T-cell (primary cell): Measurements from ENCODE around the gene TMEM116. TPM values are rescaled to one million over a fixed set of nuclear protein-coding genes. Genes with fewer than 3 reads are reported as not detected.
"Not testable (repeated sequence)": the region's sequence is repeated elsewhere in the genome, so short reads cannot be mapped to it uniquely, and the experiment has no call there.

Experiments used
- ATAC-seq, 4 experiments: fragments of 200-7000 bp in 3 of 4; fragments of 150-1000 bp in 1 of 4; cut with Tn5 transposase; replicated peaks in 1 of 4; 1 replicate in 3 of 4; 2 replicates in 1 of 4; pipeline ENCODE4 v1.10.0; 2021; ENCODE audit warnings: moderate library complexity in 3 of 4, mild to moderate bottlenecking in 2 of 4, moderate number of reproducible peaks in 1 of 4
- CTCF ChIA-PET, 2 donors: fragments of 300-600 bp; sonication (Branson Sonifier 250); formaldehyde crosslinking; loops; one replicate each; lab custom pipeline; 2022; ENCODE audit warnings: antibody characterized with exemption in 2 of 2; lab: Charles Lee
- POLR2A ChIA-PET, 2 donors: fragments of 300-600 bp; sonication (Branson Sonifier 250); formaldehyde crosslinking; loops; one replicate each; lab custom pipeline; 2022; ENCODE audit warnings: antibody characterized with exemption in 2 of 2; lab: Charles Lee
- DNase-seq, 35 experiments: peaks; one replicate each; pipeline versions ENCODE4 v3.0.0 to v3.0.0-alpha.2; 2013 to 2023
- H3K27ac ChIP-seq: one replicate; pipeline ENCODE4 v1.5.1; 2013; ENCODE audit warnings: low read length
- H3K27me3 ChIP-seq, 2 experiments: replicated peaks in 1 of 2; 1 replicate in 1 of 2; 2 replicates in 1 of 2; pipeline versions ENCODE4 v1.6.1 to v1.7.0; 2013; ENCODE audit warnings: low read length in 1 of 2, mixed read lengths in 1 of 2; ENCODE audit not compliant: control insufficient read depth in 2 of 2, insufficient read depth in 2 of 2; ENCODE audit errors: extremely low read depth in 1 of 2
- H3K36me3 ChIP-seq, 2 donors: 1 replicate in 1 of 2; 2 replicates in 1 of 2; pipeline versions ENCODE4 v1.6.1 to v1.7.0; 2013; ENCODE audit warnings: low read length in 1 of 2; ENCODE audit not compliant: control insufficient read depth in 2 of 2, insufficient read depth in 1 of 2; ENCODE audit errors: extremely low read depth in 1 of 2
- H3K4me1 ChIP-seq, 2 experiments: 1 replicate in 1 of 2; 2 replicates in 1 of 2; pipeline versions ENCODE4 v1.6.1 to v1.7.0; 2013; ENCODE audit warnings: low read length in 2 of 2, mixed read lengths in 1 of 2; ENCODE audit not compliant: insufficient read depth in 2 of 2, control insufficient read depth in 1 of 2; ENCODE audit errors: extremely low read depth in 1 of 2
- H3K4me3 ChIP-seq, 2 donors: 1 replicate in 1 of 2; 2 replicates in 1 of 2; pipeline versions ENCODE4 v1.5.1 to v1.7.0; 2013; ENCODE audit warnings: mild to moderate bottlenecking in 2 of 2, low read length in 1 of 2, moderate library complexity in 1 of 2; ENCODE audit not compliant: control insufficient read depth in 1 of 2; ENCODE audit errors: extremely low read depth in 1 of 2
- H3K9me3 ChIP-seq: 2 replicates; pipeline ENCODE4 v1.7.0; 2013
- H3K27ac Mint-ChIP-seq, 2 donors: one replicate each; pipeline ENCODE4 v1.8.0; 2020 to 2021; ENCODE audit warnings: mild to moderate bottlenecking in 2 of 2, mixed read lengths in 2 of 2
- H3K27me3 Mint-ChIP-seq, 2 donors: one replicate each; pipeline ENCODE4 v1.8.0; 2021 to 2022; ENCODE audit warnings: mixed read lengths in 2 of 2
- H3K36me3 Mint-ChIP-seq: one replicate; pipeline ENCODE4 v1.8.0; 2021; ENCODE audit warnings: mixed read lengths
- H3K4me1 Mint-ChIP-seq, 3 donors: one replicate each; pipeline ENCODE4 v1.8.0; 2020 to 2022; ENCODE audit warnings: mixed read lengths in 3 of 3, mild to moderate bottlenecking in 1 of 3
- H3K4me3 Mint-ChIP-seq, 3 donors: one replicate each; pipeline ENCODE4 v1.8.0; 2020 to 2022; ENCODE audit warnings: mild to moderate bottlenecking in 3 of 3, mixed read lengths in 3 of 3, moderate library complexity in 3 of 3
- H3K9me3 Mint-ChIP-seq, 3 donors: one replicate each; pipeline ENCODE4 v1.8.0; 2020 to 2022; ENCODE audit warnings: mixed read lengths in 3 of 3
- WGBS: methylation state at CpG from one replicate; pipeline ENCODE4 v1.1.5; 2013; ENCODE audit warnings: missing lambda C conversion rate; ENCODE audit not compliant: insufficient coverage; 5-methylcytosine and 5-hydroxymethylcytosine counted together
- total RNA-seq, 35 experiments: library from RNA in 6 of 35; stranded (reverse) in 6 of 35; fragments of 120-200 nt in 1 of 35; gene quantifications; one replicate each; pipeline versions ENCODE4 v1.2.1 to v1.2.4 and lab custom pipeline; 2013 to 2026

Gene TMEM116
- total RNA-seq, 5 donors from 2014 or later (not counting 1 experiment from before 2014, with no cell fraction given), result 16.0 to 27.2 (median 25.8) TPM

GRCh38 chr12:112013601-112014402, 837 bp upstream of the TMEM116 start:
- Histone ChIP-seq H3K4me3 (peak overlapping the region; percentile 55 to 77), H3K36me3 (peaks cover 13 to 32% of the 10 kb centered on the region in 2 donors), H3K27me3 (no peaks in the 10 kb centered on the region), H3K4me1 (peaks cover 17 to 65% of the 10 kb centered on the region in 2 experiments), H3K27ac (peak overlapping the region; percentile 56), H3K9me3 (no peaks in the 10 kb centered on the region)
- Mint-ChIP-seq H3K27me3 (no peaks in the 10 kb centered on the region), H3K9me3 (peaks cover 0 to 7% (median 4%) of the 10 kb centered on the region in 3 donors), H3K4me3 (peak overlapping the region; percentile 89 to 95 (median 94)), H3K36me3 (peaks cover 35% of the 10 kb centered on the region), H3K27ac (peak overlapping the region; percentile 94 to 99), H3K4me1 (peaks cover 65 to 76% (median 71%) of the 10 kb centered on the region in 3 donors)
- under 1% methylated on average over 42 of the region's 54 CpGs for WGBS
- CTCF ChIA-PET, result interaction anchor here (0.6 to 2.4 kb wide), 27 partner anchors 8 to 562 kb away, joined by 3 to 60 read pairs (median 4); no protein-coding TSS in a partner anchor
- peak; percentile 41 to 52 (median 44) for ATAC-seq
- POLR2A ChIA-PET, result interaction anchor here (0.5 to 2.4 kb wide), 11 partner anchors 9 to 172 kb away, joined by 3 to 13 read pairs (median 4); partner anchors contain the start of genes MAPKAPK5 (in 1 of the 2) and TRAFD1 (in 1 of the 2)
- DNase-seq, result peak; percentile 39 to 84 (median 65)

DNA sequence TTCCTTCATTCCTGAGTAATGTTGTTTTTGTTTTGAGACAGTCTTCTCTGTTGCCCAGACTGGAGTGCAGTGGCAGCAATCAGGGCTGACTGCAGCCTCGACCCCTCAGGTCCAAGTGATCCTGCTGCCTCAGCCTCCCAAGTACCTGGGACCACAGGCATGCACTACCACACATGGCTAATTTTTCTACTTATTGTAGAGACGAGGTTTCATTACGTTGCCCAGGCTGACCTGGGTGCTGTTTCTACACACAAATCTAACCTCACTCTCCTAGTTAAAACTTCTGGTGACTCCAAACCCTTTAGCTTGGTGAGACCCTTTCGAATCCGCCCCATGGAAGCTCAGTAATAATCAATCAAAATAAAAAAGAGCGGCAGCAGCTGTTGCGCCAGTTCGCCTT, 1.3 kb downstream of the TMEM116 start:
- peak overlapping the region; percentile 89 to 95 (median 94) for H3K4me3 Mint-ChIP-seq
- DNase-seq (no peak), ATAC-seq (no peak)
- H3K27me3 Mint-ChIP-seq, result no peaks in the 10 kb centered on the region
- peak overlapping the region; percentile 49 to 77 for H3K4me3 ChIP-seq
- ChIA-PET POLR2A (interaction anchor here (0.5 to 1.9 kb wide), 7 partner anchors 9 to 415 kb away, joined by 3 to 6 read pairs (median 3); no protein-coding TSS in a partner anchor), CTCF (interaction anchor here (0.7 to 1.8 kb wide), 4 partner anchors 9 to 67 kb away, joined by 3 to 14 read pairs (median 6); no protein-coding TSS in a partner anchor)
- peaks cover 0 to 7% (median 4%) of the 10 kb centered on the region in 3 donors for H3K9me3 Mint-ChIP-seq
- peaks cover 23% of the 10 kb centered on the region for H3K36me3 Mint-ChIP-seq
- H3K4me1 Mint-ChIP-seq, result peaks cover 55 to 64% (median 58%) of the 10 kb centered on the region in 3 donors
- H3K9me3 ChIP-seq, result no peaks in the 10 kb centered on the region
- peak overlapping the region; percentile 98 for H3K27ac ChIP-seq
- H3K36me3 ChIP-seq, result peaks cover 9 to 18% of the 10 kb centered on the region in 2 donors
- H3K27ac Mint-ChIP-seq, result peak overlapping the region; percentile 99
- WGBS, result 72% methylated on average over 7 of the region's 8 CpGs
- H3K27me3 ChIP-seq, result no peaks in the 10 kb centered on the region
- peaks cover 15 to 60% of the 10 kb centered on the region in 2 experiments for H3K4me1 ChIP-seq

- Mint-ChIP-seq H3K4me3 (peak overlapping the region; percentile 89 to 95 (median 94)), H3K9me3 (peaks cover 0 to under 1% (median 0%) of the 10 kb centered on the region in 3 donors), H3K4me1 (peaks cover 57 to 64% (median 58%) of the 10 kb centered on the region in 3 donors), H3K36me3 (peaks cover 15% of the 10 kb centered on the region), H3K27ac (peak overlapping the region; percentile 99), H3K27me3 (no peaks in the 10 kb centered on the region)
- CTCF ChIA-PET, result no interaction called here
- DNase-seq, result no peak
- peak overlapping the region in 1 of 2 donors; percentile 3 for H3K4me3 ChIP-seq
- no peak for ATAC-seq
- POLR2A ChIA-PET, result interaction anchor here in 1 of 2 donors (0.6 kb wide), 1 partner anchor 11 kb away, joined by 9 read pairs; no protein-coding TSS in a partner anchor
- peaks cover 8 to 9% of the 10 kb centered on the region in 2 donors for H3K36me3 ChIP-seq
- no peaks in the 10 kb centered on the region for H3K27me3 ChIP-seq
- peaks cover 15 to 58% of the 10 kb centered on the region in 2 experiments for H3K4me1 ChIP-seq
- 94% methylated on average over 5 of the region's 8 CpGs for WGBS
- H3K27ac ChIP-seq, result peak overlapping the region; percentile 98
- no peaks in the 10 kb centered on the region for H3K9me3 ChIP-seq
These were observed 2.3 kb downstream of the TMEM116 start for GRCh38 chr12:112010415-112011344.

GRCh38 chr12:112009596-112009995, 3.4 kb downstream of the TMEM116 start:
- CTCF ChIA-PET, result interaction anchor here in 1 of 2 donors (0.7 kb wide), 1 partner anchor 1394 kb away, joined by 3 read pairs; no protein-coding TSS in a partner anchor
- H3K36me3 ChIP-seq, ATAC-seq, DNase-seq, H3K9me3 ChIP-seq, H3K9me3 Mint-ChIP-seq, H3K27ac ChIP-seq, H3K27me3 ChIP-seq, H3K27me3 Mint-ChIP-seq, H3K4me3 ChIP-seq, H3K4me3 Mint-ChIP-seq: not testable (repeated sequence)
- Mint-ChIP-seq H3K36me3 (peaks cover 14% of the 10 kb centered on the region), H3K27ac (peak overlapping the region in 1 of 2 donors; percentile 20), H3K4me1 (peaks cover 58 to 66% (median 62%) of the 10 kb centered on the region in 3 donors)
- no CpG with 5 or more reads among the region's 3 CpGs for WGBS
- POLR2A ChIA-PET, result interaction anchor here in 1 of 2 donors (0.6 to 0.7 kb wide), 2 partner anchors 57 to 497 kb away, joined by 4 to 8 read pairs; no protein-coding TSS in a partner anchor
- peaks cover 13 to 48% of the 10 kb centered on the region in 2 experiments for H3K4me1 ChIP-seq

- WGBS, result no CpG with 5 or more reads among the region's 3 CpGs
These were observed 4.0 kb downstream of the TMEM116 start for GRCh38 chr12:112008918-112009317.

More at GRCh38 chr12:112008918-112009317, 4.0 kb downstream of the TMEM116 start:
- ATAC-seq (no peak), DNase-seq (no peak)
- CTCF ChIA-PET, result no interaction called here
- no peaks in the 10 kb centered on the region for H3K27me3 Mint-ChIP-seq
- no peak overlapping the region for H3K4me3 Mint-ChIP-seq
- POLR2A ChIA-PET, result interaction anchor here in 1 of 2 donors (0.6 to 0.7 kb wide), 2 partner anchors 57 to 498 kb away, joined by 4 to 8 read pairs; no protein-coding TSS in a partner anchor
- Histone ChIP-seq H3K27ac (no peak overlapping the region), H3K9me3 (no peaks in the 10 kb centered on the region), H3K27me3 (no peaks in the 10 kb centered on the region), H3K4me1 (peaks cover 8 to 41% of the 10 kb centered on the region in 2 experiments), H3K4me3 (no peak overlapping the region), H3K36me3 (peaks cover 4 to 7% of the 10 kb centered on the region in 2 donors)
- H3K4me1 Mint-ChIP-seq, result peaks cover 53 to 62% (median 55%) of the 10 kb centered on the region in 3 donors
- peak overlapping the region; percentile 75 to 77 for H3K27ac Mint-ChIP-seq
- H3K9me3 Mint-ChIP-seq, result no peaks in the 10 kb centered on the region
- peaks cover 9% of the 10 kb centered on the region for H3K36me3 Mint-ChIP-seq
